GM19467 (cell line): ENCODE results near the gene SGPL1.

Experiments used
- ATAC-seq: cut with Tn5 transposase; IDR thresholded peaks from one replicate; pipeline ENCODE4 v1.9.1; 2021; ENCODE audit warnings: mild to moderate bottlenecking, moderate library complexity; ENCODE audit not compliant: unreplicated experiment

SGPL1 gene

GRCh38 chr10:70874061-70874460 lies 58.3 kb downstream of the SGPL1 start:
- ATAC-seq: no peak

GRCh38 chr10:70879207-70879606 lies 63.5 kb downstream of the SGPL1 start:
- ATAC-seq: no peak

GRCh38 chr10:70880077-70880534 lies 64.4 kb downstream of the SGPL1 start:
- peak; percentile 66 for ATAC-seq

- ATAC-seq: no peak
Observed at GRCh38 chr10:70884741-70885140, 69.0 kb downstream of the SGPL1 start.

- no peak for ATAC-seq
Observed at GRCh38 chr10:70885481-70885880, 69.7 kb downstream of the SGPL1 start.

GRCh38 chr10:70885931-70886903 lies 70.5 kb downstream of the SGPL1 start:
- ATAC-seq: no peak

GRCh38 chr10:70886921-70887665 lies 71.3 kb downstream of the SGPL1 start:
- no peak for ATAC-seq

- ATAC-seq: peak; percentile 59
Observed at GRCh38 chr10:70887804-70888800, 72.4 kb downstream of the SGPL1 start, which contains the start of gene PCBD1. Gene PCBD1 (minus strand): TSS chr10:70888565. CDS start chr10:70888533, 32 bp downstream.

GRCh38 chr10:70889291-70889690 lies 73.5 kb downstream of the SGPL1 start:
- no peak for ATAC-seq

- no peak for ATAC-seq
Observed at GRCh38 chr10:70890917-70891431, 75.2 kb downstream of the SGPL1 start.

- ATAC-seq: no peak
Observed at GRCh38 chr10:70891627-70892026, 75.9 kb downstream of the SGPL1 start.

- ATAC-seq: no peak
Observed at GRCh38 chr10:70892631-70893030, 76.9 kb downstream of the SGPL1 start.

GRCh38 chr10:70893227-70894006 lies 77.7 kb downstream of the SGPL1 start:
- no peak for ATAC-seq

GRCh38 chr10:70894416-70894815 lies 78.7 kb downstream of the SGPL1 start:
- no peak for ATAC-seq

GRCh38 chr10:70896551-70896950 lies 80.8 kb downstream of the SGPL1 start:
- ATAC-seq: no peak

- no peak for ATAC-seq
Observed at GRCh38 chr10:70898687-70899086, 82.9 kb downstream of the SGPL1 start.

- ATAC-seq: no peak
Observed at GRCh38 chr10:70899096-70899495, 83.3 kb downstream of the SGPL1 start.

- no peak for ATAC-seq
Observed at GRCh38 chr10:70901276-70901878, 85.6 kb downstream of the SGPL1 start.

GRCh38 chr10:70902661-70903261 lies 87.0 kb downstream of the SGPL1 start:
- no peak for ATAC-seq
